CD14-positive monocyte (primary cell): ENCODE data around the gene HDAC7. TPM values are rescaled to one million over a fixed set of nuclear protein-coding genes. Genes with fewer than 3 reads are reported as not detected.

Experiments
- DNase-seq, 3 donors: peaks; one replicate each; pipeline ENCODE4 v3.0.0-alpha.2; 2011 to 2022
- H2AFZ ChIP-seq: 2 replicates; pipeline ENCODE4 v1.6.0; 2012; ENCODE audit warnings: mild to moderate bottlenecking, low read depth, low read length, inconsistent platforms; ENCODE audit not compliant: insufficient read depth, poor library complexity, severe bottlenecking
- H3K27ac ChIP-seq, 2 donors: 1 replicate in 1 of 2; 2 replicates in 1 of 2; pipeline ENCODE4 v1.5.1; 2012 to 2013; ENCODE audit warnings: low read length in 2 of 2, control low read depth in 1 of 2, inconsistent platforms in 1 of 2, low read depth in 1 of 2, mild to moderate bottlenecking in 1 of 2
- H3K27me3 ChIP-seq, 2 donors: one replicate each; pipeline versions ENCODE4 v1.6.0 to v1.6.1; 2011 to 2013; ENCODE audit warnings: low read length in 2 of 2; ENCODE audit not compliant: control insufficient read depth in 2 of 2, insufficient read depth in 2 of 2
- H3K36me3 ChIP-seq, 2 donors: replicated peaks in 1 of 2; 1 replicate in 1 of 2; 2 replicates in 1 of 2; pipeline versions ENCODE4 v1.5.1 to v1.6.1; 2012 to 2013; ENCODE audit warnings: low read length in 2 of 2, control low read depth in 1 of 2, inconsistent platforms in 1 of 2, mild to moderate bottlenecking in 1 of 2; ENCODE audit not compliant: insufficient read depth in 2 of 2, control insufficient read depth in 1 of 2
- H3K4me1 ChIP-seq, 2 donors: 1 replicate in 1 of 2; 2 replicates in 1 of 2; pipeline versions ENCODE4 v1.5.1 to v1.6.1; 2012 to 2013; ENCODE audit warnings: low read length in 2 of 2, control low read depth in 1 of 2, inconsistent platforms in 1 of 2, mild to moderate bottlenecking in 1 of 2, moderate library complexity in 1 of 2; ENCODE audit not compliant: insufficient read depth in 2 of 2, control insufficient read depth in 1 of 2
- H3K4me2 ChIP-seq: replicated peaks from 2 replicates; pipeline ENCODE3; 2012; ENCODE audit warnings: low read length, moderate library complexity, mild to moderate bottlenecking; ENCODE audit not compliant: poor library complexity, severe bottlenecking; ENCODE audit errors: extremely low read depth
- H3K4me3 ChIP-seq, 3 experiments: fragments of 200-600 bp in 1 of 3; sonication (generic) in 1 of 3; replicated peaks in 1 of 3; 1 replicate in 2 of 3; 2 replicates in 1 of 3; pipeline ENCODE4 v1.5.1; 2011 to 2013; ENCODE audit warnings: low read length in 3 of 3, mild to moderate bottlenecking in 3 of 3, control low read depth in 2 of 3, low read depth in 2 of 3, inconsistent platforms in 1 of 3, moderate library complexity in 1 of 3
- H3K79me2 ChIP-seq: 2 replicates; pipeline ENCODE4 v1.6.0; 2012; ENCODE audit warnings: mild to moderate bottlenecking, control low read depth, inconsistent platforms, low read length, moderate library complexity; ENCODE audit not compliant: insufficient read depth
- H3K9ac ChIP-seq: 2 replicates; pipeline ENCODE4 v1.6.0; 2017; ENCODE audit warnings: low read length, mild to moderate bottlenecking; ENCODE audit not compliant: insufficient read depth, poor library complexity, severe bottlenecking
- H3K9me3 ChIP-seq, 2 donors: replicated peaks in 1 of 2; 1 replicate in 1 of 2; 2 replicates in 1 of 2; pipeline versions ENCODE4 v1.5.1 to v1.6.1; 2012 to 2013; ENCODE audit warnings: low read length in 2 of 2, control low read depth in 1 of 2; ENCODE audit not compliant: control insufficient read depth in 1 of 2, insufficient read depth in 1 of 2
- H4K20me1 ChIP-seq: 2 replicates; pipeline ENCODE4 v1.6.0; 2012; ENCODE audit warnings: mild to moderate bottlenecking, low read length, control low read depth, moderate library complexity; ENCODE audit not compliant: insufficient read depth
- H3K27ac Mint-ChIP-seq, 7 donors: one replicate each; pipeline ENCODE4 v1.8.0; 2020; ENCODE audit warnings: mild to moderate bottlenecking in 7 of 7, mixed read lengths in 7 of 7, moderate library complexity in 6 of 7, inconsistent platforms in 2 of 7
- H3K27me3 Mint-ChIP-seq, 3 donors: one replicate each; pipeline ENCODE4 v1.8.0; 2021 to 2022; ENCODE audit warnings: low read depth in 3 of 3, mild to moderate bottlenecking in 3 of 3, mixed read lengths in 3 of 3, moderate library complexity in 3 of 3, inconsistent platforms in 1 of 3
- H3K36me3 Mint-ChIP-seq, 2 donors: one replicate each; pipeline ENCODE4 v1.8.0; 2020; ENCODE audit warnings: mixed read lengths in 2 of 2, inconsistent platforms in 1 of 2, mild to moderate bottlenecking in 1 of 2
- H3K4me1 Mint-ChIP-seq: one replicate; pipeline ENCODE4 v1.8.0; 2020; ENCODE audit warnings: mild to moderate bottlenecking, mixed read lengths
- H3K4me3 Mint-ChIP-seq, 2 donors: one replicate each; pipeline ENCODE4 v1.8.0; 2020; ENCODE audit warnings: mild to moderate bottlenecking in 2 of 2, mixed read lengths in 2 of 2, moderate library complexity in 1 of 2
- H3K9me3 Mint-ChIP-seq, 7 donors: one replicate each; pipeline ENCODE4 v1.8.0; 2020 to 2022; ENCODE audit warnings: mixed read lengths in 7 of 7, mild to moderate bottlenecking in 6 of 7, moderate library complexity in 6 of 7, inconsistent platforms in 2 of 7
- WGBS: methylation state at CpG from one replicate; pipeline ENCODE4 v1.1.5; 2013; ENCODE audit warnings: missing lambda C conversion rate; ENCODE audit not compliant: insufficient coverage; 5-methylcytosine and 5-hydroxymethylcytosine counted together
- intact Hi-C, 2 donors: fragments of 100-400 bp; cut with micrococcal nuclease; formaldehyde crosslinking; loops; one replicate each; pipeline versions ENCODE4 v1.15.0 to v1.15.1; 2023
- polyA plus RNA-seq, 3 donors: library from polyadenylated mRNA; depleted of rRNA in 1 of 3; unstranded in 2 of 3; stranded (reverse) in 1 of 3; fragments of 300-500 nt in 2 of 3; fragments of >200 nt in 1 of 3; fragmentation: Illumina TruSeq in 2 of 3; gene quantifications; 1 replicate in 2 of 3; 2 replicates in 1 of 3; pipeline ENCODE4 v1.2.3, GENCODE V29; 2012 to 2021
- TF ChIP-seq, protein P1 (sequence below): fragments of 200-600 bp; IDR thresholded peaks from one replicate; pipeline ENCODE4 v1.8.0; 2022; ENCODE audit warnings: antibody characterized with exemption, mild to moderate bottlenecking

HDAC7 gene
- polyA plus RNA-seq, 3 donors = 5.9 to 79.2 (median 8.4) TPM

DNA sequence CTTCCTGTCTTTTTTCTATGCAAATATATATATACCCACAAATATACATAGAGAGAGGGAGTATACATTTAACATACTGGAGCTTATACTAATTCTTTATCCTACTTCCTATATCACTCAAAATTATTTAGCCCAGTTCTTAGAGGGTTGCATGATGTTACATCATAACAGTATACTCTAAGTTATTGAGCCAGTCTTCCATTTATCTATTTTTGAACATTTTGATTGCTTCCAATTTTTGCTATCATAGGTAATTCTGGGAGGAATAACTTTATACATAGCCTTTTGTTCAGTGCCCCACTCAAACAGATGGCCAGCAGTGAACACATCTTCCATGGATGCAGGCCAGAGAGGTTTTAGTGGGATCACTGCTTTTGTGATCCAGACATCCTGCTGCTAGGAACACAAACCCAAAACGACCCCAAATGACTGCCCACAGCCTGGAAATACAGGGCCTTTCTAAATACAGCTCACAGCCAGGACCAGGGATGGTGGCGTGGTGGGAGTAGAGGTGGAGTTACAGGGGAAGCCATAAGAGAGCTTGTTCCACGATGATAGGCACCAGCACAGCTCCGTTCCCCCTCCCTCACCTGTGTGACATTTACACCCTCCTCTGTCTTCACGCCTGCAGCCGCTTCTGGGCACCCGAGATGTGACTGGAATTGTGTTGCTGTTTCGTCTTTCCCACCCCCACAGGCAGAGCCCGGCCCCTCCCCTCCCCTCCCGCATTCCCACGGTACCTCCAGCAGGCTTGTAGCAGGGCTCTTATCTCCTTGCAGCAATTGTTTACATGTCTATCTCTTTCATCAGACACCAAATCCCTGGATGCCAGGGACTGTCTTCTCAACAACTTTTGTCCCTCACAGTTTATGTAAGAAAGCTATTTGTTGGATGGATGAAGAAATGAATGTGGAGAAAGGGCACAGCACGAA lies 30.7 kb upstream of the HDAC7 start:
- Mint-ChIP-seq H3K27me3 (no peaks in the 10 kb centered on the region), H3K36me3 (peaks cover 77 to 86% of the 10 kb centered on the region in 2 donors), H3K27ac (peak overlapping the region in 1 of 7 donors; percentile 48), H3K4me1 (no peaks in the 10 kb centered on the region), H3K4me3 (no peak overlapping the region), H3K9me3 (no peaks in the 10 kb centered on the region)
- H2AFZ ChIP-seq = no peak overlapping the region
- H3K27ac ChIP-seq = no peak overlapping the region
- H4K20me1 ChIP-seq = no peaks in the 10 kb centered on the region
- no peak for DNase-seq
- intact Hi-C loops = no loop called here
- WGBS = 86% methylated on average over 8 of the region's 12 CpGs
- no peaks in the 10 kb centered on the region for H3K27me3 ChIP-seq
- H3K36me3 ChIP-seq = peaks cover 64 to 84% of the 10 kb centered on the region in 2 donors
- no peak overlapping the region for H3K9ac ChIP-seq
- TF ChIP-seq, protein P1, sequence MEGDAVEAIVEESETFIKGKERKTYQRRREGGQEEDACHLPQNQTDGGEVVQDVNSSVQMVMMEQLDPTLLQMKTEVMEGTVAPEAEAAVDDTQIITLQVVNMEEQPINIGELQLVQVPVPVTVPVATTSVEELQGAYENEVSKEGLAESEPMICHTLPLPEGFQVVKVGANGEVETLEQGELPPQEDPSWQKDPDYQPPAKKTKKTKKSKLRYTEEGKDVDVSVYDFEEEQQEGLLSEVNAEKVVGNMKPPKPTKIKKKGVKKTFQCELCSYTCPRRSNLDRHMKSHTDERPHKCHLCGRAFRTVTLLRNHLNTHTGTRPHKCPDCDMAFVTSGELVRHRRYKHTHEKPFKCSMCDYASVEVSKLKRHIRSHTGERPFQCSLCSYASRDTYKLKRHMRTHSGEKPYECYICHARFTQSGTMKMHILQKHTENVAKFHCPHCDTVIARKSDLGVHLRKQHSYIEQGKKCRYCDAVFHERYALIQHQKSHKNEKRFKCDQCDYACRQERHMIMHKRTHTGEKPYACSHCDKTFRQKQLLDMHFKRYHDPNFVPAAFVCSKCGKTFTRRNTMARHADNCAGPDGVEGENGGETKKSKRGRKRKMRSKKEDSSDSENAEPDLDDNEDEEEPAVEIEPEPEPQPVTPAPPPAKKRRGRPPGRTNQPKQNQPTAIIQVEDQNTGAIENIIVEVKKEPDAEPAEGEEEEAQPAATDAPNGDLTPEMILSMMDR = no peak
- no peaks in the 10 kb centered on the region for H3K79me2 ChIP-seq
- H3K4me2 ChIP-seq = no peak overlapping the region
- H3K4me1 ChIP-seq = no peaks in the 10 kb centered on the region
- H3K4me3 ChIP-seq = no peak overlapping the region
- H3K9me3 ChIP-seq = no peaks in the 10 kb centered on the region

DNA sequence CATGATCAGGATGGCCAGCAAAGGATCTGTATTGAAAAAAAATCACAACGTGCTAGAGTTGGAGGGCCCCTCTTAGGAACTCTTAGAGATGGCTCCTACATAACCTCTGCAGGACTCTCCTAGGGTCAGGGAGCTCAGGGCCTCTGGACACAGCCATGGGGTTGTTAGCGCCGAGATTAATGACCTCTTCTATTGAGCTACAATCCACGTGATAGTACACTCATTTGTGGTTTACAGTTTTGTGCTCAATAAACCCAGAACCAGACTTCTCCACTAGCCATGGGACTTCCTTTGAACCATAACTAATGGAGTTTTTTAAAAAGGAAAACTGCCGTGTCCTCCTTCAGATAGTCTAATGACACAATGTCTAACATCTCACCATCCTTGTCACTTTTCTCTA lies 29.6 kb upstream of the HDAC7 start:
- Histone ChIP-seq H3K27ac (no peak overlapping the region), H3K79me2 (no peaks in the 10 kb centered on the region), H3K4me2 (no peak overlapping the region), H2AFZ (no peak overlapping the region), H3K4me1 (no peaks in the 10 kb centered on the region), H4K20me1 (no peaks in the 10 kb centered on the region), H3K36me3 (peaks cover 68 to 85% of the 10 kb centered on the region in 2 donors), H3K4me3 (no peak overlapping the region), H3K9me3 (no peaks in the 10 kb centered on the region), H3K9ac (no peak overlapping the region), H3K27me3 (no peaks in the 10 kb centered on the region)
- WGBS = 82% methylated on average over 4 of the region's 5 CpGs
- DNase-seq = no peak
- Mint-ChIP-seq H3K27ac (no peak overlapping the region), H3K27me3 (no peaks in the 10 kb centered on the region), H3K4me3 (no peak overlapping the region), H3K9me3 (no peaks in the 10 kb centered on the region), H3K4me1 (no peaks in the 10 kb centered on the region), H3K36me3 (peaks cover 81 to 89% of the 10 kb centered on the region in 2 donors)
- TF ChIP-seq, protein P1 = no peak
- intact Hi-C loops = no loop called here
